Measurements from ENCODE around the gene TCF15. TPM values are rescaled to one million over a fixed set of nuclear protein-coding genes. Genes with fewer than 3 reads are reported as not detected.

The TCF15 gene
- total and polyA plus RNA-seq, 2 of the 8 experiments (the other 6 are each of a cell fraction or from before 2014, with no cell fraction given) = 3.7 to 6.9 TPM

- Histone ChIP-seq H3K9ac (replicated peaks in 1 of 4; ENCODE audit: extremely low read depth in 1 of 4, low read depth in 3 of 4, low read length in 3 of 4) (no peak overlapping the region), H3K9me3 (ENCODE audit: insufficient read depth in 2 of 2, low read depth in 1 of 2, low read length in 1 of 2) (no peaks in the 10 kb centered on the region), H2BK5ac (ENCODE audit: low read depth, low read length) (no peak overlapping the region), H3K27ac (ENCODE audit: low read depth, low read length) (no peak overlapping the region), H3K4me1 (replicated peaks in 1 of 4; ENCODE audit: control insufficient read depth in 3 of 4, insufficient read depth in 4 of 4, low read length in 3 of 4) (0 out of 7 replicates have a peak, but pooled peaks cover 0 to 5% (median 2%) of the 10 kb centered on the region in 4 experiments), H3K79me1 (ENCODE audit: low read depth, low read length) (no peaks in the 10 kb centered on the region), H4K91ac (replicated peaks; ENCODE audit: insufficient read length, low read length) (no peak overlapping the region), H3K23me2 (ENCODE audit: low read depth, low read length) (no peaks in the 10 kb centered on the region), H3K4me3 (ENCODE audit: extremely low read depth in 1 of 4, insufficient read depth in 2 of 4, low read depth in 3 of 4, low read length in 4 of 4) (no peak overlapping the region), H4K8ac (ENCODE audit: extremely low read depth, insufficient read depth, low read length) (no peak overlapping the region), H3K18ac (ENCODE audit: extremely low read depth, low read length) (no peak overlapping the region), H2AFZ (ENCODE audit: low read length) (no peak overlapping the region), H2BK12ac (ENCODE audit: low read depth, low read length) (no peak overlapping the region), H2AK5ac (ENCODE audit: low read depth, low read length) (no peak overlapping the region), H3K14ac (ENCODE audit: insufficient read length) (no peak overlapping the region), H3K23ac (ENCODE audit: insufficient read length) (no peak overlapping the region), H3K4ac (replicated peaks; ENCODE audit: insufficient read length, low read depth, low read length) (no peak overlapping the region), H4K20me1 (replicated peaks in 1 of 2; ENCODE audit: control insufficient read depth in 1 of 2, insufficient read depth in 2 of 2, low read length in 2 of 2) (no peaks in the 10 kb centered on the region), H3K79me2 (ENCODE audit: control insufficient read depth in 1 of 2, insufficient read depth in 2 of 2, low read length in 2 of 2) (no peaks in the 10 kb centered on the region), H3K4me2 (ENCODE audit: insufficient read depth in 1 of 2, low read depth in 2 of 2, low read length in 2 of 2) (no peak overlapping the region), H4K5ac (ENCODE audit: insufficient read length, low read depth, low read length) (no peak overlapping the region), H2BK15ac (ENCODE audit: low read length) (no peak overlapping the region), H3K56ac (replicated peaks; ENCODE audit: insufficient read length, low read depth, low read length) (no peak overlapping the region), H2BK120ac (replicated peaks; ENCODE audit: low read depth, low read length) (no peak overlapping the region), H3K36me3 (ENCODE audit: control insufficient read depth in 2 of 4, insufficient read depth in 4 of 4, low read length in 3 of 4) (no peaks in the 10 kb centered on the region), H3K27me3 (replicated peaks in 1 of 4; ENCODE audit: control insufficient read depth in 3 of 4, extremely low read depth in 1 of 4, insufficient read depth in 3 of 4, low read length in 3 of 4) (no peaks in the 10 kb centered on the region; a peak in 1 of 7 replicates), H2BK20ac (ENCODE audit: low read length) (no peak overlapping the region)
- ChIA-PET POLR2A (ENCODE audit: partially characterized antibody) (interaction anchor here (1.5 kb wide), 1 partner anchor 83 kb away, joined by 3 read pairs; no protein-coding TSS in a partner anchor), CTCF (ENCODE audit: partially characterized antibody) (interaction anchor here (0.8 to 3.2 kb wide), 3 partner anchors 20 to 94 kb away, joined by 3 to 10 read pairs (median 9); no protein-coding TSS in a partner anchor)
- DNase-seq (ENCODE audit: low read depth in 1 of 2, low spot score in 2 of 2) = no peak
- no peak for FAIRE-seq
- TF ChIP-seq CBX8 (IDR thresholded peaks at IDR 0.05; ENCODE audit: borderline replicate concordance, low read depth, low read length) (no peak), BACH1 (IDR thresholded peaks at IDR 0.05; ENCODE audit: low read length) (no peak), KDM5A (IDR thresholded peaks at IDR 0.05; ENCODE audit: low read length) (no peak), CTBP2 (IDR thresholded peaks at IDR 0.05; ENCODE audit: borderline replicate concordance, insufficient read depth, insufficient read length, low read length) (no peak), ATF3 (IDR thresholded peaks at IDR 0.05; ENCODE audit: insufficient read depth, low read depth, low read length) (no peak), ZNF274 (IDR thresholded peaks at IDR 0.05; ENCODE audit: borderline replicate concordance, extremely low read depth, low read length) (no peak), ATF2 (IDR thresholded peaks at IDR 0.05; ENCODE audit: low read length) (no peak), MAFK (IDR thresholded peaks at IDR 0.05; ENCODE audit: low read depth, low read length) (no peak), HDAC6 (IDR thresholded peaks at IDR 0.05; ENCODE audit: low read depth, low read length) (no peak), NRF1 (IDR thresholded peaks at IDR 0.05; ENCODE audit: low read depth, low read length) (no peak)
- 95% methylated on average over 4 of the region's 4 CpGs; no CpG with 5 or more reads in 1 of the 2 experiments for WGBS, 2 experiments (ENCODE audit: extremely low coverage in 1 of 2, insufficient coverage in 1 of 2, insufficient read length in 1 of 2, insufficient replicate concordance in 2 of 2, low coverage in 1 of 2, low lambda C conversion rate in 2 of 2, missing lambda C conversion rate in 1 of 2)
Measured at GRCh38 chr20:625360-625932, 15.3 kb upstream of the TCF15 start.

Measured in H1 (cell line).